Mesodermal cell (in vitro differentiated cells): ENCODE results near the gene TOGARAM2.
"Not testable (repeated sequence)": the region's sequence is repeated elsewhere in the genome, so short reads cannot be mapped to it uniquely, and the experiment has no call there.

Source experiments
- H3K27ac ChIP-seq: 2 replicates; pipeline ENCODE4 v1.7.0; 2013; ENCODE audit warnings: mild to moderate bottlenecking, low read depth, low read length, moderate library complexity; ENCODE audit not compliant: severe bottlenecking
- H3K36me3 ChIP-seq: 2 replicates; pipeline ENCODE4 v1.7.1; 2013; ENCODE audit warnings: mild to moderate bottlenecking, low read length, moderate library complexity; ENCODE audit not compliant: control insufficient read depth, insufficient read depth
- H3K4me1 ChIP-seq: one replicate; pipeline ENCODE4 v1.7.1; 2013; ENCODE audit warnings: mild to moderate bottlenecking, low read length; ENCODE audit not compliant: insufficient read depth, control insufficient read depth, poor library complexity, severe bottlenecking
- H3K4me3 ChIP-seq: 2 replicates; pipeline ENCODE4 v1.7.0; 2013; ENCODE audit warnings: low read length, control low read depth, mild to moderate bottlenecking; ENCODE audit not compliant: insufficient read depth, poor library complexity, severe bottlenecking; ENCODE audit errors: extremely low read depth
- H3K9me3 ChIP-seq: 2 replicates; pipeline ENCODE4 v1.7.1; 2013; ENCODE audit warnings: mild to moderate bottlenecking, low read length, moderate library complexity; ENCODE audit not compliant: control insufficient read depth
- WGBS, 2 experiments: methylation state at CpG; one replicate each; pipeline ENCODE4 v1.1.5; 2013; ENCODE audit warnings: missing lambda C conversion rate in 2 of 2; ENCODE audit not compliant: insufficient coverage in 2 of 2; 5-methylcytosine and 5-hydroxymethylcytosine counted together

TOGARAM2 gene

DNA sequence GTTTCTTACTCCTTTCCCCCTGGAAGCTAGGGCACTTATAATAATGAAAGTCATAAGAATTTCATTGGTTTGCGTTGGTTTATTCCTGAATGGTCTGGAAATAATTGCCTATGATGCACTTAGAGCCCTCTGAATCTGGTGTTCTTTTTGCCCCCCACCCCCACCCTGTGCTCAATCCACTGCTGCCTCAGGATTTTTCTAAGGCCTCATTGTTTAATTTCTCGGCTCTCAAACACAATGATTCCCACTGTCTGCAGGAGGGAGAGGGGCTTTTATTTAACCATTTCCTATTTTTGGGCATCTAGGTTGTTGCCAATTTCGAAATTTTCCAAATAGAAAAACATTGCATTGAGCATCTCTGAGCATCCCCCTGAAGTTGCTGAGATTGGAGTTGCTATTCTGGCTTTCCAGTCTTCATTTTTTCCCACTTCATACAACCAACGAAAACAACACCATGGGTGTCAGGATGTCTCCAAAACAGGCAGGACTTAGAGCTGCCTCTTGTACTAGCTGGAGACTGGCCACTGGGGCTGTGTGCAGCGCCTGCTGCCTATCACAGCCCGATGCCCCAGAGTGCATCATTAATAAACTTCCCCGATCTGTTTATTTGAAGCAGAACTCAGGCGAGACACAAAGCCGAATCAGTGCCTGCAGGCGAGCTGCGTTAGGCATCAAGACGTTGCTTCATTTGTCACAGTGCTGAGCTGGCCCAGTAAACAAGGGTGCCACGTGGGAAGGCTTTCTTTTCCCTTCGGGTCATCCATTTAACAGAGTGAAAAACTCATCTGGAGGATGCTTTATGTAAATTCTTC lies 95.0 kb downstream of the TOGARAM2 start:
- Histone ChIP-seq H3K36me3 (no peaks in the 10 kb centered on the region), H3K4me3 (no peak overlapping the region), H3K9me3 (peaks cover 13% of the 10 kb centered on the region), H3K27ac (peak overlapping the region; percentile 41), H3K4me1 (no peaks in the 10 kb centered on the region)
- WGBS, 2 experiments = 74 to 77% methylated on average over 11 of the region's 14 CpGs

DNA sequence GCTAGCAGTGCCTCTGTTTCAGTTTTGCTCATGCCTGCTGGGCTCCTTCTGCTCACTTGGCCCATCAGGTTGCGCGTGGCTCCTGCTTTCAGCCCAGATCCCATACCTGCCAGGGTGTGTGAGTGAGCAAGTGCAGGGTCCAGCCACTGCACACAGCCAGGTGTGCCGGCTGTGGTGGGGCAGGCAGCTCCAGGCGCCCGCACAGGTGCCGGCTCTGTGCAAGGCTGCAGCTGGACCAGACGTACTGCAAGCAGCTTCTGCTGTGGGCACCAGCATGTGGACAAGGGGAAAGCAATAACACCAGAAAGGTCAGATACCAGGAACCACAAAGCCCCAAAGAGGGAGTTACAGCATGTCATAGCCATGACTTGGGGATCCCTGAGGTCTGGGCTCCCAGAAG lies 98.8 kb downstream of the TOGARAM2 start:
- H3K4me1 ChIP-seq = no peaks in the 10 kb centered on the region
- no peak overlapping the region for H3K27ac ChIP-seq
- WGBS, 2 experiments = 100% methylated on average over 4 to 7 of the region's 7 CpGs
- H3K9me3 ChIP-seq = peaks cover 15% of the 10 kb centered on the region
- H3K36me3 ChIP-seq = no peaks in the 10 kb centered on the region
- H3K4me3 ChIP-seq = no peak overlapping the region

DNA sequence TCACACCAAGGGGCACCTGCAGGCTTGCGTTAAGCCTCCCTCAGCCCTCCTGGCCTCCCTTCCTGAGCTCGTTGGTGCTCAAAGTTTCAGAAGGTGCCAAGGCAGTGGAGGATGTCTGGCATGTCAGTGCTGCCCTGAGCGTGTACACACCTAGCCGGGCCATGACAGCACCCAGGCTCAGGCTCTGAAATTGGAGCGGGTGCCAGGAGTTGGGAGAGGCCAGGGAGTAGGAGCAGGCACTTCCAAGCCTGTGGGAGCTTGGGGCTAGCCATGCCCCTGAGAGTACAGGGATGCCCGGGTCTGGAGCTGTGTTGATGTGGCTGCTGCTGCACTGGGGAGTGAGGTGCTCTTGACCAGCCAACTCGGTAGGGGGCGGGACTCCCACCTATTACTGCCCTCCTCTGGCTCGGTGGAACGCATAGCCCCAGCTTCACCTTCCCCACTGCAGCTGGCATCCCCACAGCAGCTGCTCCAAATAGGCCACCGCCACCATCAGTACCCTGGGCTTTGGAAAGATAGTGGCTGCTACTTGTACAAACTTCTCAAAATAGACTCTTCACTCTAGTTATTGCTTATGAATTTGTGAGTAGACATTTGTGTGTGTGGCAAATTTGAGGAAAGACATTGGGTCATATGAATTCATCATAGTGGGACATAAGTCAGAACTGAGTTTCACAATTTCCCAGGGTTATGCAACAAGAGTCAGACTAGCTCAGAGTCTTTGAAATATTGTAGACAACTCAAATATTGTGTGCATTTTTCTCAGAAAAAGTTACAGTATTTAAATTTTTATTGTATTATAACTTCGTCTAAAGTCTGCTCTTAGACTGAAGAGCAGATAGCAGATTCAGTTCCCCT lies 100.0 kb downstream of the TOGARAM2 start:
- Histone ChIP-seq H3K4me3 (no peak overlapping the region), H3K27ac (no peak overlapping the region), H3K9me3 (peaks cover 15% of the 10 kb centered on the region), H3K4me1 (no peaks in the 10 kb centered on the region), H3K36me3 (no peaks in the 10 kb centered on the region)
- 65 to 82% methylated on average over 5 to 10 of the region's 12 CpGs for WGBS, 2 experiments

DNA sequence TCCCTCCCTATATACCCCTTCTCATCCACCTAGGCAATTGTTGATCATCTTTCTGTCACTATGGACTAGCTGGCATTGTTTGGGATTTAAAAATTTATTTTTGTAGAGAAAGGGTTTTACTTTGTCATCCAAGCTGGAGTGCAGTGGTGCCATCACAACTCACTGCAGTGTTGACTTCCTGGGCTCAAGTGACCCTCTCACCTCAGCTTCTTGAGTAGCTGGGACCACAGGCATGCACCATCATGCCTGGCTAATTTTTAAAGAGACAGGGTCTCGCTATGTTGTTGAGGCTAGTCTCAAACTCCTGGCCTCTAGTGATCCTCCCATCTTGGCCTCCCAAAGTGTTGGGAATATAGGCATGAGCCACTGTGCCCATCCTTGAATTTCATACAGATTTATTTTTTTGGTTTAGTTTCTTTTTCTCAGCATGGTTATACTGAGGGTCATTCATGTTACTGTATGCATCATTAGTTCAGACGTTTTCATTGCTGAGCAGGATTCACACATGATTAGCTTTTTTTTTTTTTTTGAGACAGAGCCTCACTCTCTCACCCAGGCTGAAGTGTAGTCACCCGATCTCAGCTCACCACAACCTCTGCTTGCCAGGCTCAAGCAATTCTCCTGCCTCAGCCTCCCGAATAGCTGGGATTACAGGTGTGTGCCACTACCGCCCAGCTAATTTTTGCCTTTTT lies 101.9 kb downstream of the TOGARAM2 start:
- peaks cover 15% of the 10 kb centered on the region for H3K9me3 ChIP-seq
- H3K4me3 ChIP-seq = no peak overlapping the region
- H3K36me3 ChIP-seq = no peaks in the 10 kb centered on the region
- 81 to 87% methylated on average over 3 to 4 of the region's 5 CpGs for WGBS, 2 experiments
- no peak overlapping the region for H3K27ac ChIP-seq
- H3K4me1 ChIP-seq = no peaks in the 10 kb centered on the region

DNA sequence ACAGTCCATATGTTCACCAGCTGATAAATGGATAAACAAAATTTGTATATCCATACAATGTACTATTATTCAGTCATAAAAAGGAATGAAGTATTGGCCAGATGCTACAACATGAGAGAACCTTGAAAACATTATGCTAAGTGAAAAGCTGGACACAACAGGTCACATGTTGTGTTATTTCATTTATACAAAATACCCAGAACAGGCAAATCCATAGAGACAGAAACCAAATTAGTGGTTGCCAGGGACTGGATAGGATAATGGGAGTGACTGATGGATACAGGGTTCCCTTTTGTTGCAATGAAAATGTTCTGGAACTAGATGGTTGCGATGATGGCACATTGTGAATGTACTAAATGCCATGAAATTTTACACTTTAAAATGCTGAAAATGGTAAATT lies 103.5 kb downstream of the TOGARAM2 start:
- WGBS, 2 experiments = no CpG with 5 or more reads among the region's 1 CpG
- Histone ChIP-seq H3K4me1 (no peaks in the 10 kb centered on the region), H3K4me3 (no peak overlapping the region), H3K36me3 (no peaks in the 10 kb centered on the region), H3K9me3 (peaks cover 15% of the 10 kb centered on the region), H3K27ac (no peak overlapping the region)

DNA sequence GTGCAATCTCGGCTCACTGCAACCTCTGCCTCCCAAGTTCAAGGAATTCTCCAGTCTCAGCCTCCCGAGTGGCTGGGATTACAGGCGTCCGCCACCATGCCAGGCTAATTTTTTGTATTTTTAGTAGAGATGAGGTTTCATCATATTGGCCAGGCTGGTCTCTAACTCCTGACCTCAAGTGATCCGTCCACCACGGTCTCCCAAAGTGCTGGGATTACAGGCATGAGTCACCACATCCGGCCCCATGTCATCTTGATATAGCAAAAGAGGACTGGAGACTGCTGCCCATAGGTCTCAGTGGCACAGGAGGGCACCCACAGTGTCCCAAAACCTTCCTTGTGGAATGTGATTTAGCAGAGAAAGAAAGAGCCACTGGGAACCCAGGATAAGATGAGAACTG lies 109.2 kb downstream of the TOGARAM2 start:
- 84 to 92% methylated on average over 4 to 6 of the region's 7 CpGs for WGBS, 2 experiments
- H3K9me3 ChIP-seq, H3K4me3 ChIP-seq, H3K36me3 ChIP-seq, H3K4me1 ChIP-seq, H3K27ac ChIP-seq: not testable (repeated sequence)

DNA sequence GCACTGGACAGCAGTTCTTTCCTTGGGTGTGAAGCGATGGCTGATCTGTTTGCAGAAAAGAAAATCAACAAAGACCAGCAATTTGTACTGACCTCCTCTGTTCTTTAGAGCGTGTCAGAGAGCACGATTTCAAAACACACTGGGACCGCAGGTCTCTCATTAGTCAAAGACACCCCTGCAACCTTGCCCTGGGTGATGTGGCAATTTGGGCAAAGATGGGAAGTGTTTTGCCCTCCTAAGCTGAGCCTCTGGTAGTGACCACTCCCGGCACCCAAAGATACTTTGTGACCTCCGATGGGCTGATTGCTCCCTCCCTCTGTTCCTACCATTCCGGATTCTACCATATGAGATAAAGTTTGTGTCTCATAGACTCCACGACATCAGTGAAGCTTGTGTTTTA lies 115.9 kb downstream of the TOGARAM2 start:
- Histone ChIP-seq H3K9me3 (no peaks in the 10 kb centered on the region), H3K27ac (no peak overlapping the region), H3K36me3 (no peaks in the 10 kb centered on the region), H3K4me3 (no peak overlapping the region), H3K4me1 (no peaks in the 10 kb centered on the region)
- 93 to 94% methylated on average over 5 to 6 of the region's 8 CpGs for WGBS, 2 experiments

DNA sequence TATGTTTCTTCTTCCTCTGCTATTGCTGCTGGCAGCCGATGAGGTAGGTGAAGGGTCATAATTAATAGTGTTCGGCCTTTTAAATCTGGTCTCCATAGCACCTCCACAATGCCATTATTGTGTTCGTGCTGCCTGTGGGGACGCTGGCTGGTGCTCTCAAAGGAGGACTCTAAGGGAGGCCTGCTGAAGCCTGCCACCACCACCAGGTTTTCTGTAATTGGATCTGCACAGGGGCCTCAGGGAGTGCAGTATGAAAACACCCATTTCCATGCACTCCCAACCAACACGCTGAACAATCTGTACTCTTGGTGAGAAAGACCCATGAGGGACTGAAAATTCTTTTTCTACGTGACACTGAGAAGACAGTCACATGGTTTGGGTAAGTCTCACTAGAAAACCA lies 116.5 kb downstream of the TOGARAM2 start:
- H3K9me3 ChIP-seq = no peaks in the 10 kb centered on the region
- WGBS, 2 experiments = 71 to 82% methylated on average over 4 to 5 of the region's 6 CpGs
- no peak overlapping the region for H3K27ac ChIP-seq
- H3K4me1 ChIP-seq = no peaks in the 10 kb centered on the region
- no peaks in the 10 kb centered on the region for H3K36me3 ChIP-seq
- no peak overlapping the region for H3K4me3 ChIP-seq

DNA sequence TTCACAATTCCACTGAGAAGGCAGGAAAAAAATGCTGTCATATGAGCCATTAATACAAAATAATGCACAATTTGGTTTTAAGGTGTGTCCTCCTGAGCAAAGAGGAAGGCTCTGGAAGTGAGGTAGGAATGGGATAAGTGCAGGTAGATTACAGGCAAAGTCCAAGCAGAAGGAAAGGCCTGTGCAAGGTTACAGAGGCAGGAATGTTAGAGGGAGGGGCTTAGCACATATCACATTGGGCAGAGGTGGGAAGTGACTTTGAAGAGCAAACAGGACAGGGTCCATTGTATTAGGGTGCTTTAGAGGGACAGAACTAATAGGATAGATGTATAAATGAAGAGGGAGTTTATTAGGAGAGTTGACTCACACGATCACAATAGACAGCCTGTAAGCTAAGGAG lies 119.5 kb downstream of the TOGARAM2 start:
- H3K27ac ChIP-seq = no peak overlapping the region
- no peaks in the 10 kb centered on the region for H3K36me3 ChIP-seq
- no peak overlapping the region for H3K4me3 ChIP-seq
- no peaks in the 10 kb centered on the region for H3K4me1 ChIP-seq
- WGBS, 2 experiments = 89 to 100% methylated on average over 1 of the region's 1 CpG
- no peaks in the 10 kb centered on the region for H3K9me3 ChIP-seq
